SHP77 treated with DMSO at 0.1 percent for 48 hours (cell line): ENCODE measurements around the gene PRTG.

ENCODE experiments used
- DNase-seq: peaks from one replicate; lab custom pipeline; 2025; lab: John Stamatoyannopoulos, UW

PRTG gene

GRCh38 chr15:55562601-55563000 is 180.4 kb downstream of the PRTG start:
- no peak for DNase-seq
